ENCODE results near the gene CACNA2D2. TPM values are rescaled to one million over a fixed set of nuclear protein-coding genes. Genes with fewer than 3 reads are reported as not detected.

Gene CACNA2D2
- total and polyA plus RNA-seq, 2 donors from 2014 or later, result 3.6 to 6.0 TPM

DNA sequence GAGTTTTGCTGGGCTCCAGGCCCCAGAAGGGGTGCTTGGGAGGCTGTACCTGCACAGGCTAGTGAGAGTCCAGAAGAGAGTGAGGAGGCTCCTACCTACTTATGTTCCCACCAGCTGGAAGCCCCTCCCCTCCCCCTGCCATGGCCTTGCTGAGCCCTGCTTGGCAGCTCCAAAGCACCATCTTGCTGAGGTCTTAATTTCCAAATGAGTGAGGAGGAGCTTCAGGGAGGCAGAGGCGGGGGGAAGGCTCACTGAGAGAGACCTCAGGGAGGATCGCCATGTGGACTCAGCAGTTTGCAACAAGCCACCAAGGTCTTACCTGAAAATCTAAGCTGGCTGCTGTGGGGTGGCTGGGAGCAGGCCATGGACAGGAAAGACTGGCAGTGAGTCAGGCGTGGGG lies 8.7 kb upstream of the CACNA2D2 start:
- FAIRE-seq (no peak), DNase-seq (no peak)
- Histone ChIP-seq H3K9me3 (ENCODE audit: control insufficient read depth in 2 of 3, insufficient read depth in 1 of 3, low read length in 3 of 3) (no peaks in the 10 kb centered on the region), H3K4me3 (ENCODE audit: low read length in 3 of 3) (no peak overlapping the region), H3K36me3 (ENCODE audit: control insufficient read depth in 2 of 3, insufficient read depth in 3 of 3, low read length in 3 of 3) (no peaks in the 10 kb centered on the region), H3K9ac (ENCODE audit: low read length in 3 of 3) (no peak overlapping the region), H3K27me3 (ENCODE audit: control insufficient read depth, insufficient read depth, low read length) (no peaks in the 10 kb centered on the region), H3K4me1 (ENCODE audit: control insufficient read depth in 2 of 3, insufficient read depth in 2 of 3, low read depth in 1 of 3, low read length in 3 of 3) (peaks cover 0 to 5% (median 5%) of the 10 kb centered on the region in 3 donors), H3K27ac (ENCODE audit: low read depth in 2 of 2, low read length in 2 of 2) (no peak overlapping the region)
- intact Hi-C loops (cut with DNase I), result no loop called here
- TF ChIP-seq CTCF (IDR thresholded peaks at IDR 0.05; ENCODE audit: borderline replicate concordance, extremely low read depth, insufficient read depth), result no peak

GRCh38 chr3:50510325-50510724 lies 6.9 kb upstream of the CACNA2D2 start:
- Histone ChIP-seq H3K36me3 (ENCODE audit: control insufficient read depth in 2 of 3, insufficient read depth in 3 of 3, low read length in 3 of 3) (no peaks in the 10 kb centered on the region), H3K27me3 (ENCODE audit: control insufficient read depth, insufficient read depth, low read length) (no peaks in the 10 kb centered on the region), H3K4me1 (ENCODE audit: control insufficient read depth in 2 of 3, insufficient read depth in 2 of 3, low read depth in 1 of 3, low read length in 3 of 3) (peaks cover 0 to under 1% (median 0%) of the 10 kb centered on the region in 3 donors), H3K9ac (ENCODE audit: low read length in 3 of 3) (no peak overlapping the region), H3K9me3 (ENCODE audit: control insufficient read depth in 2 of 3, insufficient read depth in 1 of 3, low read length in 3 of 3) (no peaks in the 10 kb centered on the region), H3K27ac (ENCODE audit: low read depth in 2 of 2, low read length in 2 of 2) (no peak overlapping the region), H3K4me3 (ENCODE audit: low read length in 3 of 3) (no peak overlapping the region)
- intact Hi-C loops (cut with DNase I), result no loop called here
- FAIRE-seq (no peak), DNase-seq (no peak)
- TF ChIP-seq CTCF (IDR thresholded peaks at IDR 0.05; ENCODE audit: borderline replicate concordance, extremely low read depth, insufficient read depth), result no peak

DNA sequence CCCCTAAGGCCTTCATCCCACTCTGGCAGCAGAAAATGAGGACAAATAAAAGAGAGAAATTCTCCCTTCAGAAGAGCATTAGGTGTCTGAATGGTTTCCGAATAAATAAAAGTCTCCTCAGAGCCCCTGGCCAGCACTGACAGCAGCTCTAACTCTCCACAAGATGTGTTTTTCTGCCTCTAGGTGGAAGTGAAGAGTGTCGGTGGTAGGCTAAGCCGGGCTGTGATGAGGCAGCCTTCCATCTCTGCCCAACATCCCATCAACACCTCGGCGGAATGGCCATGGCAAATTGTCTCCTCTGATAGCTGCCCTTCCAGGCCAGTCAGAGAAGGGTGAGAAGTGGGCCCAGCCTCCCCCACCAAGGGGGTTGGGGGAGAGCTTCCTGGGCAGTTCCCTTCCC lies 6.3 kb upstream of the CACNA2D2 start:
- Histone ChIP-seq H3K36me3 (ENCODE audit: control insufficient read depth in 2 of 3, insufficient read depth in 3 of 3, low read length in 3 of 3) (no peaks in the 10 kb centered on the region), H3K27ac (ENCODE audit: low read depth in 2 of 2, low read length in 2 of 2) (no peak overlapping the region), H3K9ac (ENCODE audit: low read length in 3 of 3) (no peak overlapping the region), H3K27me3 (ENCODE audit: control insufficient read depth, insufficient read depth, low read length) (no peaks in the 10 kb centered on the region), H3K4me3 (ENCODE audit: low read length in 3 of 3) (no peak overlapping the region), H3K4me1 (ENCODE audit: control insufficient read depth in 2 of 3, insufficient read depth in 2 of 3, low read depth in 1 of 3, low read length in 3 of 3) (no peaks in the 10 kb centered on the region), H3K9me3 (ENCODE audit: control insufficient read depth in 2 of 3, insufficient read depth in 1 of 3, low read length in 3 of 3) (no peaks in the 10 kb centered on the region)
- intact Hi-C loops (cut with DNase I), result no loop called here
- no peak for DNase-seq
- no peak for FAIRE-seq
- no peak for TF ChIP-seq CTCF (IDR thresholded peaks at IDR 0.05; ENCODE audit: borderline replicate concordance, extremely low read depth, insufficient read depth)

DNA sequence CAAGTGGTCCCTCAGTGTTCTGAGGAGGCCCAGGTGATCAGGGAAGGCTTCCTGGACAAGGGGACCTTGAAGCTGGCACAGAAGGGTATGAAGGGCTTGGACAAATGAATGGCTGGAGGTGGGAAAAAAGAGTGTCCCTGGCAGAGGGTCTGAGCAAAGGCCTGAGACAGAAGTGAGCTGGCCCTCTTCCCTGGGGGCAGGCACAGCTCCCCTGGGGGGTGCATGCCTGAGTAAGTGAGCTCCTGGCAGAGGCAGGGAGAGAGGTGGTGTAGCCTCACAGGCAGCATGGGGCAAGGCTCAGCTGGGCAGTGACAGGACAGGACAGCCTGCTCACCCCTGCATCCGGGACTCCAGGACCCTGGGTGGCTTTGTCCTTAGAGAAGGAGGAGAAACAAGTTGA lies 5.4 kb upstream of the CACNA2D2 start:
- no peaks in the 10 kb centered on the region for H3K36me3 ChIP-seq (ENCODE audit: control insufficient read depth in 2 of 3, insufficient read depth in 3 of 3, low read length in 3 of 3)
- H3K27ac ChIP-seq (ENCODE audit: low read depth in 2 of 2, low read length in 2 of 2), result no peak overlapping the region
- H3K9me3 ChIP-seq (ENCODE audit: control insufficient read depth in 2 of 3, insufficient read depth in 1 of 3, low read length in 3 of 3), result no peaks in the 10 kb centered on the region
- DNase-seq (no peak), FAIRE-seq (no peak)
- no peak overlapping the region for H3K4me3 ChIP-seq (ENCODE audit: low read length in 3 of 3)
- TF ChIP-seq CTCF (IDR thresholded peaks at IDR 0.05; ENCODE audit: borderline replicate concordance, extremely low read depth, insufficient read depth), result no peak
- H3K4me1 ChIP-seq (ENCODE audit: control insufficient read depth in 2 of 3, insufficient read depth in 2 of 3, low read depth in 1 of 3, low read length in 3 of 3), result no peaks in the 10 kb centered on the region
- intact Hi-C loops (cut with DNase I), result no loop called here
- H3K9ac ChIP-seq (ENCODE audit: low read length in 3 of 3), result no peak overlapping the region
- no peaks in the 10 kb centered on the region for H3K27me3 ChIP-seq (ENCODE audit: control insufficient read depth, insufficient read depth, low read length)

Measured in kidney (tissue), 14 donors.